ENCODE measurements around the gene AMH. TPM values are rescaled to one million over a fixed set of nuclear protein-coding genes. Genes with fewer than 3 reads are reported as not detected.

AMH gene
- total and polyA plus RNA-seq, 9 donors = 0.80 to 12.0 (median 1.3) TPM; not detected in 1

DNA sequence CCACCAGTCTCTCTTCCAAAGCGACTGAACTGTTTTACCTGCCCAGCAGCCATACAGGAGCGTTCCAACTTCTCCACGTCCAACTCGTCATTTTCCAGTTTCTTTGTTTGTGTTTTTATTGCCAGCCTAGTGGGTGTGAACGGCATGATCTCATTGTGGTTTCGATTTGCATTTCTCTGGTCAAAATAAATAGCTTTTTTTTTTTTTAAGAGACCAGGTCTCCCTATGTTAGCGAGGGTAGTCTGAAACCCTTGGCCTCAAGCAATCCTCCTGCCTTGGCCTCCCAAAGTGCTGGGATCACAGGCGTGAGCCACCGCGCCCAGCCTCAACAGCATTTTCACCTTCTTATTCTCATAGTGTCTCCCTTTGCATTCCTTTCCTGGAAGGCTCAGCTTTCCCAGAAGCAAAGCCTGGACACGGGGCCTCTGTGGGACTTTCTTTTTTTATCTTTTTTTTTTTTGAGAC lies 11.2 kb downstream of the AMH start:
- TF ChIP-seq POLR2A (IDR thresholded peaks at IDR 0.05) (no peak), EP300 (IDR thresholded peaks at IDR 0.05) (no peak)
- TF ChIP-seq, protein P1, sequence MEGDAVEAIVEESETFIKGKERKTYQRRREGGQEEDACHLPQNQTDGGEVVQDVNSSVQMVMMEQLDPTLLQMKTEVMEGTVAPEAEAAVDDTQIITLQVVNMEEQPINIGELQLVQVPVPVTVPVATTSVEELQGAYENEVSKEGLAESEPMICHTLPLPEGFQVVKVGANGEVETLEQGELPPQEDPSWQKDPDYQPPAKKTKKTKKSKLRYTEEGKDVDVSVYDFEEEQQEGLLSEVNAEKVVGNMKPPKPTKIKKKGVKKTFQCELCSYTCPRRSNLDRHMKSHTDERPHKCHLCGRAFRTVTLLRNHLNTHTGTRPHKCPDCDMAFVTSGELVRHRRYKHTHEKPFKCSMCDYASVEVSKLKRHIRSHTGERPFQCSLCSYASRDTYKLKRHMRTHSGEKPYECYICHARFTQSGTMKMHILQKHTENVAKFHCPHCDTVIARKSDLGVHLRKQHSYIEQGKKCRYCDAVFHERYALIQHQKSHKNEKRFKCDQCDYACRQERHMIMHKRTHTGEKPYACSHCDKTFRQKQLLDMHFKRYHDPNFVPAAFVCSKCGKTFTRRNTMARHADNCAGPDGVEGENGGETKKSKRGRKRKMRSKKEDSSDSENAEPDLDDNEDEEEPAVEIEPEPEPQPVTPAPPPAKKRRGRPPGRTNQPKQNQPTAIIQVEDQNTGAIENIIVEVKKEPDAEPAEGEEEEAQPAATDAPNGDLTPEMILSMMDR (IDR thresholded peaks at IDR 0.05) = no peak
- DNase-seq = no peak
- Histone ChIP-seq H3K4me3 (no peak overlapping the region), H3K4me1 (ENCODE audit: insufficient read depth) (no peaks in the 10 kb centered on the region), H3K9me3 (no peaks in the 10 kb centered on the region), H3K27me3 (no peaks in the 10 kb centered on the region), H3K36me3 (no peaks in the 10 kb centered on the region), H3K27ac (no peak overlapping the region)
- intact Hi-C loops (cut with DNase I) = no loop called here
- 53 to 56% (median 54%) methylated on average over 11 of the region's 11 CpGs for WGBS, 3 donors

DNA sequence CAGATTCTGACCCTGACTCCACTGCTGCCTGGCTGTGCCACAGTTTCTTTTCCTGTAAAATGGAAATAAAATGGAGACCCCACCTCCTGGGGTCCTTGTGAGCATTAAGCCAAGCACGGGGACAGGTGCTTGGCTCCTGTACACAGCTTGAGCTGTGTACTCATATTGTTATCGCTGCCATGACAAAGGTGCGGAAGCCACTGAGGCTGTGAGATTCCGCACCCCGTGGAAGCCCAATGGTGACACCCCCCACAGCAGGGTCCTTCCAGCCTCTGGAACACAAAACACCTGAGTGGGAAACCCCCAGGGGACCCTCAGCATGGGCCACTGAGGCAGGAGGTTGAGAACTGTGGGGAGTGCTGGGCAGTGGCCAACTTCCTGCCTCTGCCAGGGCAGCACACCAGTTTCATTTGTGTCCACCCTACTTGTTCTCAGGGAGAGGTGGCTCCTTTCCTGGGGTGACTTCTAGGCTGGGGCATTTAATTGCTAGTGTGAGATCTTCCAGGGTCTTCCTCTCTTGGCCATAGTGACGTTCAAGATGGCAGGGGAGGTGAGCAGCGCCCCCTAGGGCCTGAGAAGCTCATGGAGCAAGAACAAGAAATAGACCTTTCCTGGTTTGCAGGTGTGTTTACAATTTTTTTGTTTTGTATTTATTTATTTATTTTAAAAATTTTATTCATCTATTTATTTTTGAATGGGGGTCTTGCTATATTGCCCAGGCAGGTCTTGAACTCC lies 12.5 kb downstream of the AMH start:
- 65 to 70% (median 68%) methylated on average over 7 of the region's 7 CpGs for WGBS, 3 donors
- TF ChIP-seq, protein P1 (IDR thresholded peaks at IDR 0.05) = no peak
- TF ChIP-seq POLR2A (IDR thresholded peaks at IDR 0.05) (no peak), EP300 (IDR thresholded peaks at IDR 0.05) (no peak)
- no peak for DNase-seq
- Histone ChIP-seq H3K27ac (no peak overlapping the region), H3K4me3 (no peak overlapping the region), H3K4me1 (ENCODE audit: insufficient read depth) (peaks cover 4% of the 10 kb centered on the region), H3K27me3 (no peaks in the 10 kb centered on the region), H3K9me3 (no peaks in the 10 kb centered on the region), H3K36me3 (no peaks in the 10 kb centered on the region)
- intact Hi-C loops (cut with DNase I) = no loop called here

DNA sequence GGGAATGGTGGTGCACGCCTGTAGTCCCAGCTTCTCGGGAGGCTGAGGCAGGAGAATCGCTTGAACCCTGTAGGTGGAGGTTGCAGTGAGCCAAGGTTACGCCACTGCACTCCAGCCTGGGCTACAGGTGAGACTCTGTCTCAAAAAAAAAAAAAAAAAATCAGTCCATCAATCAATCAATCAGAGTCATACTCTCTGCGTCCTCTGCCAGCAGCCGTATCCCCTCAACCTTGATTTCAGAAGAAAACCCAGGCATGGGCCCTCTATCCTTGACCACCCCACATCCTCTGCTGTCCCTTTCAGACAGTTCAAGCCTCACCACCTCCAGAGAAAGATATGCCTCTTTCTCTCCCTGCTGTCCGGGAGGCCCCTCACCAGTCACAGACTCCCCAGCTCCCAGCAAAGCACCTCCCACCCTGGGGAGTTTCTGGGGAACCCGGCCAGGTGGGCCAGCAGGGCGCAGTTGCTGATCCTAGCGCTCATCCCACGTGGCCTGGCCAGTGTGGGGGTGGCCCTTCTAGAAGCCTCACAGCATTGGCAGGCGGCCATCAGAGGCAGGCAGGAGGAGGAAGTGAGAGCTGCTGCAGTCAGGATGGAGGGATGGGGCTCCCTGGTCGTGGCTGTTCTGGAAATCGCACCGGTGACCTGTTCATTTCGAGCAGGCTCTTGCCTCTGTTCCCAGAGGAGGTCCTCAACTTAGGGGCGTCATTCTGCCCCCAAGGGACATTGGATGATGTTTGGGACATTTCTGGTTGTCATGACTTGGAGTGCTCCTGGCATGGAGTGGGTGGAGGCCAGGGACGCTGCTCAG lies 17.3 kb downstream of the AMH start:
- Histone ChIP-seq H3K36me3 (no peaks in the 10 kb centered on the region), H3K9me3 (no peaks in the 10 kb centered on the region), H3K4me1 (ENCODE audit: insufficient read depth) (peaks cover 7% of the 10 kb centered on the region), H3K27ac (no peak overlapping the region), H3K4me3 (no peak overlapping the region), H3K27me3 (no peaks in the 10 kb centered on the region)
- WGBS, 3 donors = 32 to 34% (median 33%) methylated on average over 18 of the region's 18 CpGs
- TF ChIP-seq EP300 (IDR thresholded peaks at IDR 0.05) (no peak), POLR2A (IDR thresholded peaks at IDR 0.05) (no peak)
- TF ChIP-seq, protein P1 (IDR thresholded peaks at IDR 0.05) = no peak
- DNase-seq = peak; percentile 74 to 82 (median 79)
- intact Hi-C loops (cut with DNase I) = no loop called here

DNA sequence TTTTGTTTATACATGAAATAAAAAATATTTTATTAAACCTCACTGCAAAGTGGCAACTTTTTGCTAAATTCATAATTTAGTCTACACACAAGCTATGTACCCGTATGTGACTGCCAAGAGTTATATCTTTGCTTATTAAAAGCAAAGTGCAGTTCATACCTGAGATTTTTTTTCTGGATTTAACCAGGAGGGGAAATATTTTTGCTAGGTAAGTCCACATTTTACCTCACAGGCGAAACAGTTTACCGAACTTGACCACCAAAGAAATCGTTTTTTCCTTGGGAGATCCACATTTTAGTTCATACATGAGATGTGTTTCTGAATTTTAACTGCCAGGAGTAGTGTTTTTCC lies 19.3 kb downstream of the AMH start:
- WGBS, 3 donors = 29 to 51% (median 32%) methylated on average over 4 of the region's 4 CpGs
- H3K27me3 ChIP-seq = no peaks in the 10 kb centered on the region
- H3K4me1 ChIP-seq (ENCODE audit: insufficient read depth) = peaks cover 10% of the 10 kb centered on the region
- intact Hi-C loops (cut with DNase I) = no loop called here
- H3K9me3 ChIP-seq = no peaks in the 10 kb centered on the region
- TF ChIP-seq EP300 (IDR thresholded peaks at IDR 0.05) (no peak), POLR2A (IDR thresholded peaks at IDR 0.05) (no peak)
- TF ChIP-seq, protein P1 (IDR thresholded peaks at IDR 0.05) = no peak
- DNase-seq = no peak
- no peaks in the 10 kb centered on the region for H3K36me3 ChIP-seq
- no peak overlapping the region for H3K27ac ChIP-seq
- H3K4me3 ChIP-seq = peak overlapping the region; percentile 72

Data from ovary (tissue), 9 donors.